ENCODE results near the gene FDX2.

The FDX2 gene

GRCh38 chr19:10299545-10300458 is 16.0 kb downstream of the FDX2 start:
- no peak for DNase-seq

GRCh38 chr19:10295847-10296591 is 19.8 kb downstream of the FDX2 start:
- DNase-seq: no peak

GRCh38 chr19:10295305-10295846 is 20.4 kb downstream of the FDX2 start:
- DNase-seq: peak; percentile 33 to 64 (median 56)

GRCh38 chr19:10294368-10294697 is 21.5 kb downstream of the FDX2 start:
- no peak for DNase-seq

- no peak for DNase-seq
Observed at GRCh38 chr19:10293637-10294367, 22.0 kb downstream of the FDX2 start.

- peak in 1 of 6 experiments; percentile 16 for DNase-seq
Observed at GRCh38 chr19:10292789-10293636, 22.8 kb downstream of the FDX2 start.

GRCh38 chr19:10292206-10292788 is 23.5 kb downstream of the FDX2 start:
- DNase-seq: peak; percentile 16 to 62 (median 54)

- DNase-seq: peak in 3 of 6 experiments; percentile 32 to 62 (median 34)
Observed at GRCh38 chr19:10291554-10292205, 24.1 kb downstream of the FDX2 start.

GRCh38 chr19:10290876-10291553 is 24.8 kb downstream of the FDX2 start:
- peak in 5 of 6 experiments; percentile 28 to 49 (median 31) for DNase-seq

- no peak for DNase-seq
Observed at GRCh38 chr19:10290357-10290875, 25.4 kb downstream of the FDX2 start.

- DNase-seq: peak in 3 of 6 experiments; percentile 12 to 43 (median 24)
Observed at GRCh38 chr19:10289836-10290356, 25.9 kb downstream of the FDX2 start, which contains the start of gene ICAM5. Gene ICAM5, plus strand, starts transcription at chr19:10289952. Its CDS starts 92 bp downstream, at chr19:10290044.

- peak in 5 of 6 experiments; percentile 20 to 64 (median 44) for DNase-seq
Observed at GRCh38 chr19:10289167-10289835, 26.5 kb downstream of the FDX2 start.

- DNase-seq: peak in 2 of 6 experiments; percentile 4 to 8
Observed at GRCh38 chr19:10288662-10289166, 27.1 kb downstream of the FDX2 start.

GRCh38 chr19:10286803-10287737 is 28.7 kb downstream of the FDX2 start, which contains the start of gene ICAM4:
Gene ICAM4, plus strand, starts transcription at chr19:10286955. Its CDS starts 58 bp downstream, at chr19:10287013.
- peak in 3 of 6 experiments; percentile 22 to 28 (median 24) for DNase-seq

- DNase-seq: no peak
Observed at GRCh38 chr19:10285393-10285792, 30.4 kb downstream of the FDX2 start.

- no peak for DNase-seq
Observed at GRCh38 chr19:10284960-10285278, 30.9 kb downstream of the FDX2 start.

All from stimulated activated naive CD4-positive, alpha-beta T cell (primary cell).